MCF 10A (cell line): ENCODE measurements around the gene DENND1C. TPM values are rescaled to one million over a fixed set of nuclear protein-coding genes. Genes with fewer than 3 reads are reported as not detected.

Source experiments
- BruUV-seq: library from RNA; stranded (reverse); fragments of 400-500 nt; replicated peaks from 2 replicates; lab custom pipeline; 2021; lab: Mats Ljungman, UMichigan
- CTCF ChIA-PET: fragments of 300-600 bp; sonication (Branson Sonifier 250); formaldehyde crosslinking; extraction: SDS; loops from one replicate; lab custom pipeline; 2021; ENCODE audit warnings: antibody characterized with exemption, inconsistent platforms; lab: Yijun Ruan, JAX
- POLR2A ChIA-PET: fragments of 300-600, 350-650 bp; sonication (Branson Sonifier 250); formaldehyde crosslinking; extraction: SDS; loops from one replicate; lab custom pipeline; 2020; ENCODE audit warnings: antibody characterized with exemption, inconsistent platforms; lab: Yijun Ruan, JAX
- DNase-seq: peaks from one replicate; pipeline ENCODE4 v3.0.0-alpha.2; 2018; ENCODE audit not compliant: unreplicated experiment
- H3K27ac Mint-ChIP-seq: one replicate; pipeline ENCODE4 v1.8.0; 2022; ENCODE audit warnings: mild to moderate bottlenecking, low read depth, mixed read lengths; ENCODE audit not compliant: unreplicated experiment
- H3K27me3 Mint-ChIP-seq: one replicate; pipeline ENCODE4 v1.8.0; 2022; ENCODE audit warnings: mixed read lengths; ENCODE audit not compliant: insufficient read depth, unreplicated experiment
- H3K36me3 Mint-ChIP-seq: one replicate; pipeline ENCODE4 v1.8.0; 2022; ENCODE audit warnings: mild to moderate bottlenecking, moderate library complexity, mixed read lengths; ENCODE audit not compliant: insufficient read depth, unreplicated experiment
- H3K4me1 Mint-ChIP-seq: one replicate; pipeline ENCODE4 v1.8.0; 2022; ENCODE audit warnings: mixed read lengths; ENCODE audit not compliant: insufficient read depth, unreplicated experiment
- H3K4me3 Mint-ChIP-seq: one replicate; pipeline ENCODE4 v1.8.0; 2022; ENCODE audit warnings: mild to moderate bottlenecking, moderate library complexity, mixed read lengths; ENCODE audit not compliant: unreplicated experiment
- H3K9me3 Mint-ChIP-seq: one replicate; pipeline ENCODE4 v1.8.0; 2022; ENCODE audit warnings: mixed read lengths; ENCODE audit not compliant: unreplicated experiment
- CTCF ChIP-seq: fragments of 200-600 bp; IDR thresholded peaks from one replicate; pipeline ENCODE4 v1.8.0; 2022; ENCODE audit warnings: antibody characterized with exemption, mild to moderate bottlenecking; ENCODE audit not compliant: unreplicated experiment
- intact Hi-C: fragments of 100-400 bp; cut with micrococcal nuclease; formaldehyde crosslinking; loops from 2 replicates; pipeline ENCODE4 v1.14.1; 2022
- total RNA-seq: library from RNA; stranded (reverse); gene quantifications from 2 replicates; pipeline ENCODE4 v1.2.3, GENCODE V29; 2022

The DENND1C gene
- total RNA-seq, 1 experiment from 2014 or later: not detected

- Mint-ChIP-seq H3K27ac (peak overlapping the region; percentile 98), H3K27me3 (no peaks in the 10 kb centered on the region), H3K4me1 (peaks cover 20% of the 10 kb centered on the region), H3K36me3 (peaks cover 29% of the 10 kb centered on the region), H3K4me3 (peak overlapping the region; percentile 87), H3K9me3 (no peaks in the 10 kb centered on the region)
- intact Hi-C loops: no loop called here
- BruUV-seq: no TSS peak
- ChIA-PET CTCF (interaction anchor here (0.5 to 1.7 kb wide), 3 partner anchors 29 to 295 kb away, joined by 3 to 5 read pairs (median 3); partner anchors contain the start of gene C3), POLR2A (interaction anchor here (0.6 to 2.7 kb wide), 20 partner anchors 9 to 1200 kb away, joined by 3 to 9 read pairs (median 4); partner anchors contain the start of genes ALKBH7, CATSPERD, CLPP and GTF2F1)
- DNase-seq: peak; percentile 100
- TF ChIP-seq CTCF: no peak
These were observed 56.5 kb downstream of the DENND1C start for GRCh38 chr19:6424939-6425731.

DNA sequence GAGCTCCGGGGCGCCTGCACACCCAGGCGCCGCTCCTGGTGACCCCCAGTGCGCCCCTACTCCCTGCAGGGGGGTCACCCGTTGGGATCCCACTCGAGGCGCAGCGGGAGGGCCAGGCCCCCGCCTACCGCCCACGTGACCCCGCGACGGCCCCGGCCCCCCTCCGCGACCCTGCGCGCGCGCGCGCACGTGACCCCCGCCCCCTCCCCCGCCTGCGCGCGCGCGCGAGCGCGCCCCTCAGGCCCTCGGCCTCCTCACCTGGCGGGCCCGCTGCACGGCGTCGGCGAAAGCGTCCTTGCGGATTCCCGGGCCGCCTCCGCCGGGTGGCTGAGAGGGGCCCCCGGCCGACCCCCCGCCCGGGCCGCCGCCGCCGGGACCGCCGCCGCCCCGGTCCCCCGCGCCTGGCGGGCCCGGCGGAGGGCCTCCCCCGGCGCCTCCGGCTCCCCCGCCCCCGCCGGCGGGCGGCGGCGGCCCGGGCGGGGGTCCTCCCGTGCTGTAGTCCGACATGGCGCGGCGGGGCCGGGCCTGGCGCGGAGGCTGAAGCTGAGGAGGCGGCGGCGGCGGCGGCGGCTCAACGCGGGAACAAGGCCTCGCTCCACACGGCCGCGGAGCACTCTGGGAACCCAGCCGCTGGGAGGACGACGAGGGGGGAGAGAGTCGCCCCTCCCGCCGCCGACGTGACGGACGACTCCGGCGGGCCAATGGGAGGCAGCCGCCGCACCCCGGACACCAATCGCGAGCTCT lies 57.2 kb downstream of the DENND1C start, which contains the start of gene KHSRP:
Gene KHSRP (minus strand): TSS at position 617 of the 744 bp plus-strand sequence. CDS start 110 bp downstream, at position 507.
- Mint-ChIP-seq H3K36me3 (peaks cover 37% of the 10 kb centered on the region), H3K27me3 (no peaks in the 10 kb centered on the region), H3K4me1 (peaks cover 20% of the 10 kb centered on the region), H3K4me3 (peak within 1 kb of the TSS; percentile 87), H3K9me3 (no peaks in the 10 kb centered on the region), H3K27ac (peak within 1 kb of the TSS; percentile 98)
- CTCF ChIA-PET: interaction anchor here (0.5 to 1.7 kb wide), 4 partner anchors 29 to 456 kb away, joined by 3 to 5 read pairs (median 3); partner anchors contain the start of gene C3
- DNase-seq: peak; percentile 4
- POLR2A ChIA-PET: interaction anchor here (0.6 to 2.7 kb wide), 20 partner anchors 10 to 1200 kb away, joined by 3 to 9 read pairs (median 3); partner anchors contain the start of genes ALKBH7, CLPP, GTF2F1 and PSPN
- BruUV-seq: no TSS peak
- intact Hi-C loops: no loop called here
- no peak for TF ChIP-seq CTCF

DNA sequence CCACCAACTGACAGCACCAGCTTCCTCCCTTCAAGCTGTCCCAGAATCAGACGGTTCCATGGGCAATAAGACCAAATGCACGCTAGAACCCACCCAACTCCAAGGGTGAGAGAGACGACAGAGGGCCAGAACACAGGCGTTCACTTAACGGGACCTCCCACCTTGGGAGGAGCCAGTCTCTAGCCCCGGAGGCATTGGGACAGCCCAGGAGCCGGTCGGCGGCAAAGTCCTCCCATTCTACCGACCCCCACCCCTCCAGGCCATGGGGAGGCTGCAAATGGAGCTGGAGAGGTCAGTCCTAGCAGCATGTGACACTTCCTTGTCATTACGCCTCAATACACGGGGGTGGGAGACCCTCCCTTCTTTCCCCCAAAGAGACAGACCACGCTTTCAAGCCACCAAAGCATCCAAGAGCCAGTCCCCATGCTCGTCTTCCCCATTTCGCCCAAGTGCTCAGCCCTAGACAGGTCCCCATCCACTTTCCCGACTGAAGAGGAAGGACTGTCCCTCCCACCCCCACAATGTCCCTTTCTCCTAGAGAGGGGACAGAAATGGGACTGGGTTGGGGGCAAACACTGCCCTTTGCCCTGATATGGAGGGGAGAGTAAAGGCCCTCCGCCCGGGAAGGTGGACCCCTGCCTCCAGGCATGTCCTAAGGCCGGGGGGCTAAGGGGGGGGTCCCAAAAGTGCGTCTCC lies 57.9 kb downstream of the DENND1C start:
- intact Hi-C loops: no loop called here
- peaks cover 44% of the 10 kb centered on the region for H3K36me3 Mint-ChIP-seq
- no peaks in the 10 kb centered on the region for H3K27me3 Mint-ChIP-seq
- H3K27ac Mint-ChIP-seq: peak overlapping the region; percentile 82
- peak overlapping the region; percentile 87 for H3K4me3 Mint-ChIP-seq
- DNase-seq: peak; percentile 57
- TF ChIP-seq CTCF: no peak
- H3K4me1 Mint-ChIP-seq: peaks cover 20% of the 10 kb centered on the region
- POLR2A ChIA-PET: interaction anchor here (0.7 to 2.7 kb wide), 4 partner anchors 11 to 50 kb away, joined by 3 to 8 read pairs (median 4); partner anchors contain the start of genes GTF2F1, SLC25A23 and SLC25A41
- no peaks in the 10 kb centered on the region for H3K9me3 Mint-ChIP-seq
- BruUV-seq: TSS peak; percentile 29
- CTCF ChIA-PET: interaction anchor here (0.6 to 1.7 kb wide), 2 partner anchors 297 to 455 kb away, joined by 3 to 5 read pairs; partner anchors contain the start of gene C3
